Esophagus muscularis mucosa (tissue), 4 donors: ENCODE results near the gene ANKRD33B. TPM values are rescaled to one million over a fixed set of nuclear protein-coding genes. Genes with fewer than 3 reads are reported as not detected.
A peak's percentile ranks its signal among the peaks of the same experiment; 100 is the strongest.

Experiments used
- DNase-seq: peaks from one replicate; pipeline ENCODE4 v3.0.0-alpha.2; 2017; ENCODE audit errors: extremely low spot score
- H3K27ac ChIP-seq, 4 donors: fragments of 200-600 bp; sonication (generic); replicated peaks in 1 of 4; 1 replicate in 3 of 4; 2 replicates in 1 of 4; pipeline ENCODE4 v1.5.1; 2016 to 2019; ENCODE audit warnings: mild to moderate bottlenecking in 1 of 4
- H3K27me3 ChIP-seq, 4 donors: fragments of 200-600 bp; sonication (generic); one replicate each; pipeline versions ENCODE4 v1.5.1 to v1.6.0; 2016 to 2019
- H3K36me3 ChIP-seq, 4 donors: fragments of 200-600 bp; sonication (generic); one replicate each; pipeline ENCODE4 v1.5.1; 2016 to 2019
- H3K4me1 ChIP-seq, 4 donors: fragments of 200-600 bp; sonication (generic); one replicate each; pipeline ENCODE4 v1.5.1; 2016 to 2019
- H3K4me3 ChIP-seq, 4 donors: fragments of 200-600 bp; sonication (generic); 1 replicate in 2 of 4; 2 replicates in 2 of 4; pipeline ENCODE4 v1.5.1; 2016 to 2019; ENCODE audit warnings: mild to moderate bottlenecking in 4 of 4, moderate library complexity in 1 of 4
- H3K9me3 ChIP-seq, 4 donors: fragments of 200-600 bp; sonication (generic); 1 replicate in 3 of 4; 2 replicates in 1 of 4; pipeline ENCODE4 v1.5.1; 2016 to 2019
- EP300 ChIP-seq: sonication (generic); formaldehyde crosslinking; IDR thresholded peaks from one replicate; pipeline ENCODE4 v1.6.1; 2017; ENCODE audit warnings: antibody characterized with exemption
- POLR2A ChIP-seq: fragments of 450-650 bp; IDR thresholded peaks from one replicate; pipeline ENCODE4 v1.6.1; 2017; ENCODE audit warnings: antibody characterized with exemption, moderate library complexity, mild to moderate bottlenecking, low read depth
- POLR2AphosphoS5 ChIP-seq, 2 donors: sonication (generic); formaldehyde crosslinking; IDR thresholded peaks; one replicate each; pipeline ENCODE4 v1.6.1; 2017; ENCODE audit warnings: antibody characterized with exemption in 2 of 2
- WGBS: methylation state at CpG from one replicate; pipeline ENCODE4 v1.1.5; 2018; 5-methylcytosine and 5-hydroxymethylcytosine counted together
- intact Hi-C: fragments of 100-400 bp; cut with DNase I; formaldehyde crosslinking; loops from one replicate; pipeline ENCODE4 v1.15.1; 2023
- total RNA-seq, 4 donors: library from RNA; depleted of rRNA; stranded (reverse); fragments of >200 nt; gene quantifications; one replicate each; pipeline versions ENCODE4 v1.1.0 to v1.2.1, GENCODE V29; 2016
- TF ChIP-seq, protein P1 (sequence below), 3 experiments: fragments of 200-600 bp in 2 of 3; fragments of 450-650 bp in 1 of 3; sonication (generic) in 2 of 3; IDR thresholded peaks; one replicate each; pipeline ENCODE4 v1.5.1; 2017 to 2019; ENCODE audit warnings: antibody characterized with exemption in 3 of 3, mild to moderate bottlenecking in 2 of 3, moderate library complexity in 1 of 3

The ANKRD33B gene
- total RNA-seq, 4 donors from 2014 or later: 4.6 to 8.2 (median 6.7) TPM

- peaks cover 0 to 18% (median 5%) of the 10 kb centered on the region in 4 donors for H3K4me1 ChIP-seq
- H3K27me3 ChIP-seq: peaks cover 0 to 39% (median 0%) of the 10 kb centered on the region in 4 donors
- H3K27ac ChIP-seq: no peak overlapping the region
- no peaks in the 10 kb centered on the region for H3K36me3 ChIP-seq
- DNase-seq: no peak
- intact Hi-C loops: no loop called here
- WGBS: 75% methylated on average over 3 of the region's 3 CpGs
- no peak overlapping the region for H3K4me3 ChIP-seq
- TF ChIP-seq POLR2AphosphoS5 (IDR thresholded peaks at IDR 0.05): no peak
- TF ChIP-seq, protein P1, sequence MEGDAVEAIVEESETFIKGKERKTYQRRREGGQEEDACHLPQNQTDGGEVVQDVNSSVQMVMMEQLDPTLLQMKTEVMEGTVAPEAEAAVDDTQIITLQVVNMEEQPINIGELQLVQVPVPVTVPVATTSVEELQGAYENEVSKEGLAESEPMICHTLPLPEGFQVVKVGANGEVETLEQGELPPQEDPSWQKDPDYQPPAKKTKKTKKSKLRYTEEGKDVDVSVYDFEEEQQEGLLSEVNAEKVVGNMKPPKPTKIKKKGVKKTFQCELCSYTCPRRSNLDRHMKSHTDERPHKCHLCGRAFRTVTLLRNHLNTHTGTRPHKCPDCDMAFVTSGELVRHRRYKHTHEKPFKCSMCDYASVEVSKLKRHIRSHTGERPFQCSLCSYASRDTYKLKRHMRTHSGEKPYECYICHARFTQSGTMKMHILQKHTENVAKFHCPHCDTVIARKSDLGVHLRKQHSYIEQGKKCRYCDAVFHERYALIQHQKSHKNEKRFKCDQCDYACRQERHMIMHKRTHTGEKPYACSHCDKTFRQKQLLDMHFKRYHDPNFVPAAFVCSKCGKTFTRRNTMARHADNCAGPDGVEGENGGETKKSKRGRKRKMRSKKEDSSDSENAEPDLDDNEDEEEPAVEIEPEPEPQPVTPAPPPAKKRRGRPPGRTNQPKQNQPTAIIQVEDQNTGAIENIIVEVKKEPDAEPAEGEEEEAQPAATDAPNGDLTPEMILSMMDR (IDR thresholded peaks at IDR 0.05): no peak
- no peak for TF ChIP-seq EP300
- TF ChIP-seq POLR2A: no peak
- H3K9me3 ChIP-seq: no peaks in the 10 kb centered on the region
Observed at GRCh38 chr5:10556289-10556807, 7.5 kb upstream of the ANKRD33B start.

GRCh38 chr5:10556893-10557746, 6.8 kb upstream of the ANKRD33B start:
- Histone ChIP-seq H3K9me3 (no peaks in the 10 kb centered on the region), H3K36me3 (no peaks in the 10 kb centered on the region), H3K4me3 (no peak overlapping the region), H3K4me1 (peaks cover 0 to 14% (median 4%) of the 10 kb centered on the region in 4 donors), H3K27ac (no peak overlapping the region), H3K27me3 (peaks cover 0 to 44% (median 0%) of the 10 kb centered on the region in 4 donors)
- WGBS: 62% methylated on average over 11 of the region's 11 CpGs
- DNase-seq: no peak
- intact Hi-C loops: no loop called here
- TF ChIP-seq POLR2A (no peak), EP300 (no peak), POLR2AphosphoS5 (IDR thresholded peaks at IDR 0.05) (no peak)
- TF ChIP-seq, protein P1 (IDR thresholded peaks at IDR 0.05): no peak

- no peak for DNase-seq
- no peak for TF ChIP-seq POLR2A
- TF ChIP-seq, protein P1 (IDR thresholded peaks at IDR 0.05): no peak
- TF ChIP-seq EP300: no peak
- TF ChIP-seq POLR2AphosphoS5 (IDR thresholded peaks at IDR 0.05): no peak
- H3K9me3 ChIP-seq: no peaks in the 10 kb centered on the region
- intact Hi-C loops: no loop called here
- H3K27ac ChIP-seq: no peak overlapping the region
- peaks cover 11 to 31% (median 17%) of the 10 kb centered on the region in 4 donors for H3K4me1 ChIP-seq
- no peaks in the 10 kb centered on the region for H3K36me3 ChIP-seq
- peaks cover 0 to 49% (median 16%) of the 10 kb centered on the region in 4 donors for H3K27me3 ChIP-seq
- no peak overlapping the region for H3K4me3 ChIP-seq
- whole genome bisulfite sequencing: 82% methylated on average over 4 of the region's 4 CpGs
Observed at GRCh38 chr5:10559151-10559550, 4.7 kb upstream of the ANKRD33B start.

GRCh38 chr5:10559871-10560270, 4.0 kb upstream of the ANKRD33B start:
- peaks cover 11 to 38% (median 23%) of the 10 kb centered on the region in 4 donors for H3K4me1 ChIP-seq
- TF ChIP-seq, protein P1 (IDR thresholded peaks at IDR 0.05): no peak
- no peak for TF ChIP-seq POLR2AphosphoS5 (IDR thresholded peaks at IDR 0.05)
- TF ChIP-seq POLR2A: no peak
- no peaks in the 10 kb centered on the region for H3K9me3 ChIP-seq
- H3K4me3 ChIP-seq: peak overlapping the region in 1 of 4 donors; percentile 2
- H3K27ac ChIP-seq: no peak overlapping the region
- H3K36me3 ChIP-seq: no peaks in the 10 kb centered on the region
- no peak for DNase-seq
- intact Hi-C loops: no loop called here
- peaks cover 0 to 54% (median 18%) of the 10 kb centered on the region in 4 donors for H3K27me3 ChIP-seq
- 64% methylated on average over 7 of the region's 7 CpGs for WGBS
